C4-2B (cell line): ENCODE results near the gene TOP1.

Experiments
- H3K27ac ChIP-seq: fragments of 450-650 bp; 2 replicates; pipeline ENCODE4 v1.5.1; 2017
- CTCF ChIP-seq: fragments of 450-650 bp; conservative IDR thresholded peaks from 2 replicates; pipeline ENCODE4 v1.5.1; 2017; ENCODE audit warnings: mild to moderate bottlenecking
- ZFX ChIP-seq: fragments of 450-650 bp; IDR thresholded peaks from 2 replicates; pipeline ENCODE4 v1.6.1; 2017

TOP1 gene

GRCh38 chr20:41038878-41039404 is 10.3 kb downstream of the TOP1 start:
- no peak overlapping the region for H3K27ac ChIP-seq
- no peak for TF ChIP-seq CTCF
- TF ChIP-seq ZFX = no peak

GRCh38 chr20:41040855-41041254 is 12.2 kb downstream of the TOP1 start:
- TF ChIP-seq CTCF = no peak
- no peak for TF ChIP-seq ZFX
- no peak overlapping the region for H3K27ac ChIP-seq

GRCh38 chr20:41041693-41042092 is 13.1 kb downstream of the TOP1 start:
- TF ChIP-seq CTCF (no peak), ZFX (no peak)
- H3K27ac ChIP-seq = no peak overlapping the region

- no peak overlapping the region for H3K27ac ChIP-seq
- no peak for TF ChIP-seq ZFX
- TF ChIP-seq CTCF = no peak
Observed at GRCh38 chr20:41044409-41045062, 15.9 kb downstream of the TOP1 start.

- TF ChIP-seq ZFX (no peak), CTCF (no peak)
- H3K27ac ChIP-seq = no peak overlapping the region
Observed at GRCh38 chr20:41045671-41046070, 17.0 kb downstream of the TOP1 start.

- H3K27ac ChIP-seq = no peak overlapping the region
- TF ChIP-seq ZFX (no peak), CTCF (no peak)
Observed at GRCh38 chr20:41046716-41047115, 18.1 kb downstream of the TOP1 start.

- no peak for TF ChIP-seq ZFX
- no peak for TF ChIP-seq CTCF
- H3K27ac ChIP-seq = no peak overlapping the region
Observed at GRCh38 chr20:41047279-41047974, 18.8 kb downstream of the TOP1 start.
